Mucosa of stomach (tissue), 1 donor: ENCODE data around the gene STAG1.
"Not testable (repeated sequence)": the region's sequence is repeated elsewhere in the genome, so short reads cannot be mapped to it uniquely, and the experiment has no call there.

ENCODE experiments used
- H3K27me3 ChIP-seq: one replicate; pipeline ENCODE4 v1.7.0; 2013; ENCODE audit warnings: mild to moderate bottlenecking, low read length; ENCODE audit not compliant: control insufficient read depth, insufficient read depth
- H3K36me3 ChIP-seq: one replicate; pipeline ENCODE4 v1.7.0; 2013; ENCODE audit warnings: low read length; ENCODE audit not compliant: control insufficient read depth, insufficient read depth
- H3K4me1 ChIP-seq: one replicate; pipeline ENCODE4 v1.7.0; 2013; ENCODE audit warnings: mild to moderate bottlenecking, low read length; ENCODE audit not compliant: control insufficient read depth, insufficient read depth
- H3K4me3 ChIP-seq: one replicate; pipeline ENCODE4 v1.7.0; 2013; ENCODE audit warnings: low read length
- H3K9ac ChIP-seq: one replicate; pipeline ENCODE4 v1.7.0; 2013; ENCODE audit warnings: mild to moderate bottlenecking, low read length, moderate library complexity
- H3K9me3 ChIP-seq: one replicate; pipeline ENCODE4 v1.7.0; 2013; ENCODE audit warnings: mild to moderate bottlenecking, low read length, moderate library complexity; ENCODE audit not compliant: control insufficient read depth
- donor health status: Pancreatic carcinoma.

Gene STAG1

DNA sequence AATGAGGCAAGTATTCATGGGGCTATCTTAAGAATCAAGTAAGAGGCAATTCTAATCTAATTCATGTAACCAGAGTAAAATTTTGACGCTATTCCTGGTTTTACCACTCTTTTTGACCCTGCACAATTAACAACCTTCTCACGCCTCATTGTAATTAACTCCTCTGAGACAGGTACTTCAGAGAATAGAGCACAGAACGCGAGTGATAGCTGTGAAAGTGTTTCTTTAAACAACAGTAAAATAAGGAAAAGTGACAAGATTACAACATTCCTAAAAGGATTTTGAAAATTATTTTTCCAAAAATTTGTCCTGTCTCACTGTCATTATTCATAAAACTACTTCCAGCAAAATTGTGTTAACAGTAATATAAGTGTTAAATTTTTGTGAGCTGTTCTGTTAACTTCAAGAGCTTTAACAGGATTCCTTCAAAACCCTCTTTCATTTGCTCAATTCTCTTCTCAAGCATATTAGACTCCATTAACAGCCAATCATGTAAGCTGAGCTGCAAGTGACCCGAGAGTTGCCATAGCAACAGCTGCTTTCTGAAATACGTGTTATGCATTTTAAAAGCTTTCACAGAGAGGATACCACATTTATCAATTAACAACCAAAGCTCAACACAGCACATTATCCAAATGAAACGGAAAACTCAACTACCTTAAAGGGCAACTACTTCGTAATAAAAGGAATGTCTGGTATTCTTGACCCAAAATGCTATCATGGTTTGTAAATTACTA is 93.1 kb downstream of the STAG1 start:
- H3K36me3 ChIP-seq, result no peaks in the 10 kb centered on the region
- H3K4me3 ChIP-seq, result no peak overlapping the region
- H3K9ac ChIP-seq, result no peak overlapping the region
- H3K9me3 ChIP-seq, result no peaks in the 10 kb centered on the region
- no peaks in the 10 kb centered on the region for H3K27me3 ChIP-seq
- no peaks in the 10 kb centered on the region for H3K4me1 ChIP-seq

DNA sequence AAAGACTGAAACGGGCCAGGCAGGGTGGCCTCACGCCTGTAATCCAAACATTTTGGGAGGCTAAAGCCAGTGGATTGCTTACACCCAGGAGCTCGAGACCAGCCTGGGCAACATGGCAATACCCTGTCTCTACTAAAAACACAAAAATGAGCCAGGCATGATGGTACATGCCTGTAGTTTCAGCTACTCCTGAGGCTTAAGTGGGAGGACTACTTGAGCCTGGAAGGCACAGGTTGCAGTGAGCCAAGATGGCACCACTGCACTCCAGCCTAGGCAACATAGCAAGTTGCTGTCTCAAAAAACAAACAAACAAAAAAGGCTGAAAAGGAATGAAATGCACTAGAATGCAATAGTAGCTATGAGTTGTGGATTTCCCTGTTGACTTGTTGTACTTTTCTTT is 94.7 kb downstream of the STAG1 start:
- Histone ChIP-seq H3K9me3 (no peaks in the 10 kb centered on the region), H3K36me3 (no peaks in the 10 kb centered on the region), H3K9ac (no peak overlapping the region), H3K27me3 (no peaks in the 10 kb centered on the region), H3K4me3 (no peak overlapping the region), H3K4me1 (no peaks in the 10 kb centered on the region)

- no peaks in the 10 kb centered on the region for H3K27me3 ChIP-seq
- H3K4me1 ChIP-seq, result no peaks in the 10 kb centered on the region
- no peaks in the 10 kb centered on the region for H3K9me3 ChIP-seq
- H3K36me3 ChIP-seq, result no peaks in the 10 kb centered on the region
- H3K4me3 ChIP-seq, result no peak overlapping the region
- no peak overlapping the region for H3K9ac ChIP-seq
Observed at GRCh38 chr3:136653628-136654027, 98.5 kb downstream of the STAG1 start.

DNA sequence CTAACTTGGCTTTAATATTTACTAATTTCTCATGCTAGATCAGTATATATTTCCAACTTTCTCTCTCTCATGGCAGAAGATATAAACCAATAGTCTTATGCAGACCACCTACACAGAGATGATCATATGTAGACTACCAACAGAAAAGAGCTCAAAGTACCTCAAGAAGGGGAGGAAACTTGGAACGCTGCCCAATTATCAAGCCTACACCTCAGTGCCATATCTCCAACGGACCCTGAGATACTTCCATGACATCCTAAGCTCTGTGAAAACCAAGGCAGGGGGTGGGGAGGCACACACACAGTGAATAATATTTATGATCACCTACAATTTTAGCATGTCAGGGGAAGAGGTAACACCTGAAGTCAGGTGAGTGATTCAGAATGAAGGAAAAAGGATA is 100.6 kb downstream of the STAG1 start:
- no peaks in the 10 kb centered on the region for H3K36me3 ChIP-seq
- H3K4me1 ChIP-seq, result no peaks in the 10 kb centered on the region
- no peaks in the 10 kb centered on the region for H3K9me3 ChIP-seq
- no peaks in the 10 kb centered on the region for H3K27me3 ChIP-seq
- H3K9ac ChIP-seq, result no peak overlapping the region
- no peak overlapping the region for H3K4me3 ChIP-seq

DNA sequence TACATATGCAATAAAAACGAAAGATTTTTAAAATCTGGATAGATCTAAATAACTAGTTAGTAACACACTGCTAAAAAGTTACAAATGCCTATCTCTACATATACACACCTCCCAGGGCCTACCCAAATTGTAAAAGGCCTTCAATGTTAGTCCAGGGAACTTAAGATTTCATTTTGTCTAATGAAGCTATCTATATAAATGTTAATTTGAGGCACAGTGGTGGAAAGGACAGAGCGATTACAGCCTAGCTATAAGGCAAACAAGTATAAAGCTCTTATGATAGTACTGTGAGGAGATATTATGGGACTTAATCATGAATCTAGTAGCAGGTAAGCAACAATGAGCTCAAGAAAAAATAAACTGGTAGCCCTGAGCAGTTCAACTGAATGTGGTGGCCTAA is 101.7 kb downstream of the STAG1 start:
- no peaks in the 10 kb centered on the region for H3K4me1 ChIP-seq
- H3K4me3 ChIP-seq, result no peak overlapping the region
- no peaks in the 10 kb centered on the region for H3K36me3 ChIP-seq
- H3K27me3 ChIP-seq, result no peaks in the 10 kb centered on the region
- H3K9me3 ChIP-seq, result no peaks in the 10 kb centered on the region
- no peak overlapping the region for H3K9ac ChIP-seq

- Histone ChIP-seq H3K27me3 (no peaks in the 10 kb centered on the region), H3K4me3 (no peak overlapping the region), H3K4me1 (no peaks in the 10 kb centered on the region), H3K9ac (no peak overlapping the region), H3K36me3 (no peaks in the 10 kb centered on the region), H3K9me3 (no peaks in the 10 kb centered on the region)
Observed at GRCh38 chr3:136645915-136646314, 106.3 kb downstream of the STAG1 start.

DNA sequence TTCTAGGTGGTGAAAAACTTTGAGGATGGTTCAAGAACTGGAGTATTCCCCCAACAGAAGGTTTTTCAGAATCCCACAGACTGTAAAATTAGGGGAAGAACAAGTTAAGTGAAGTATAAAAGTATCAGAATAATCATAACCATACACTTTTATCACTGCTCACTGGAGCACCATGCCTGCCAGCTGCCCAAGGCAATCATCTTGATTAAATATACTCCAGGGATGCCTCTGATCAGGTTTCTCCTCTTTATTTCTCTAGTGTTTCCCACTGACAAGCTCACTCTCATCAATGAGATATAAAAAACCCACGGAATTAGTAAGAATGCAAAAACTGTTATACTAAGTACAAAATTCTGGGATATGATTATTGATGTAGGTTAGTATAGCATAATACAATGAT is 108.0 kb downstream of the STAG1 start:
- no peaks in the 10 kb centered on the region for H3K27me3 ChIP-seq
- H3K9ac ChIP-seq, result no peak overlapping the region
- H3K36me3 ChIP-seq, result no peaks in the 10 kb centered on the region
- H3K4me3 ChIP-seq, result no peak overlapping the region
- no peaks in the 10 kb centered on the region for H3K9me3 ChIP-seq
- H3K4me1 ChIP-seq, result no peaks in the 10 kb centered on the region

- not testable (repeated sequence) for H3K4me1 ChIP-seq, H3K9me3 ChIP-seq, H3K36me3 ChIP-seq, H3K9ac ChIP-seq, H3K27me3 ChIP-seq, H3K4me3 ChIP-seq
Observed at GRCh38 chr3:136643380-136643779, 108.8 kb downstream of the STAG1 start.

GRCh38 chr3:136642711-136643110 is 109.5 kb downstream of the STAG1 start:
- Histone ChIP-seq H3K9me3 (no peaks in the 10 kb centered on the region), H3K4me1 (no peaks in the 10 kb centered on the region), H3K9ac (no peak overlapping the region), H3K27me3 (no peaks in the 10 kb centered on the region), H3K36me3 (no peaks in the 10 kb centered on the region), H3K4me3 (no peak overlapping the region)

DNA sequence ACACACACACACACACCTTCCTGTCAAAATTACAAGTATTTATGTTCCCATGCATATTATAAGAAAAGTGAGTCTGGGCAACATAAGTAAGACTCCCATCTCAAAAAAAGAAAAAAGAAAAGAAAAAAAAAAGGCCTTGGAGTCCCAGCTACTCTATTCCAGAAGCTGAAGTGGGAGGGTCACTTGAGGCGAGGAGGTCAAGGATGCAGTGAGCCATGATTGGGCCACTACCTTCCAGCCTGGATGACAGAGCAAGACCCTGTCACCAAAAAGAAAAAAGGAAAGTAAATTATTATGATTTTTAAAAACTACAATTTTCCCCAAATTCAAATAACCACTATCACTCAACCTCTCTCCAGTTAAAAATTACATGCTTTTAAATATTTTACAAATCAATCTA is 113.1 kb downstream of the STAG1 start:
- H3K27me3 ChIP-seq, result no peaks in the 10 kb centered on the region
- H3K36me3 ChIP-seq, result no peaks in the 10 kb centered on the region
- no peak overlapping the region for H3K9ac ChIP-seq
- no peaks in the 10 kb centered on the region for H3K9me3 ChIP-seq
- H3K4me1 ChIP-seq, result no peaks in the 10 kb centered on the region
- H3K4me3 ChIP-seq, result no peak overlapping the region

GRCh38 chr3:136637176-136637575 is 115.0 kb downstream of the STAG1 start:
- no peaks in the 10 kb centered on the region for H3K9me3 ChIP-seq
- no peaks in the 10 kb centered on the region for H3K27me3 ChIP-seq
- H3K36me3 ChIP-seq, result no peaks in the 10 kb centered on the region
- H3K9ac ChIP-seq, result no peak overlapping the region
- H3K4me1 ChIP-seq, result peaks cover 7% of the 10 kb centered on the region
- H3K4me3 ChIP-seq, result no peak overlapping the region

- no peak overlapping the region for H3K4me3 ChIP-seq
- peaks cover 7% of the 10 kb centered on the region for H3K4me1 ChIP-seq
- H3K9me3 ChIP-seq, result no peaks in the 10 kb centered on the region
- H3K27me3 ChIP-seq, result no peaks in the 10 kb centered on the region
- H3K9ac ChIP-seq, result no peak overlapping the region
- H3K36me3 ChIP-seq, result no peaks in the 10 kb centered on the region
Observed at GRCh38 chr3:136634821-136635220, 117.4 kb downstream of the STAG1 start.

DNA sequence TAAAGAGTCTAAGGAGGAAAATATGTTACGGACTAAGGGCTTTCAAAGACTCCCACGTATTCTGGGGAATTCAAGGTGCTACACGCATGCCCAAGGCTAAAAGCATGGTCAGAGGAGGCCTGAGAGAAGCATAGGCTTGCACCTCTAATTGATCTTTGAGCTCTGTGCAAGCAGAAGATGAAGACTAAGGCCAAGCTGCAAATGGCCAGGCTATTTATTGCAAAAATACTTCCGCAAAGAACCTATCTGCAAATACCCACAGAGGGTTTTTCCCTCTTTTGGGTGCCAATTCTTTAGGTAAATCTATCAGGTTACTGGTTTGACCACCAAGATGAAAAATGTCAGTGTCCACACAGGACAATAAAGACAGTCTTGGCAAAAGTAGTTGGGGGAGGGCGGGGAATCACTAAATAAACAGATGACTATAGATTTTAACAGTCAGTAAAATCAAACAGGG is 119.5 kb downstream of the STAG1 start:
- no peaks in the 10 kb centered on the region for H3K27me3 ChIP-seq
- H3K4me3 ChIP-seq, result no peak overlapping the region
- peaks cover 7% of the 10 kb centered on the region for H3K4me1 ChIP-seq
- H3K9ac ChIP-seq, result no peak overlapping the region
- H3K9me3 ChIP-seq, result no peaks in the 10 kb centered on the region
- H3K36me3 ChIP-seq, result no peaks in the 10 kb centered on the region
